Vagina (tissue), 2 donors: Measurements from ENCODE around the gene NCKAP5L.

Source experiments
- POLR2AphosphoS5 ChIP-seq, 2 donors: sonication (generic); formaldehyde crosslinking; IDR thresholded peaks; one replicate each; pipeline ENCODE4 v1.9.0; 2017; ENCODE audit warnings: antibody characterized with exemption in 2 of 2, mild to moderate bottlenecking in 2 of 2, low read depth in 1 of 2; ENCODE audit not compliant: insufficient read depth in 1 of 2
- TF ChIP-seq, protein P1 (sequence below), 3 experiments: fragments of 450-650 bp in 2 of 3; fragments of 200-600 bp in 1 of 3; sonication (generic) in 1 of 3; IDR thresholded peaks; one replicate each; pipeline ENCODE4 v1.5.1; 2017 to 2019; ENCODE audit warnings: antibody characterized with exemption in 3 of 3, mild to moderate bottlenecking in 2 of 3, moderate library complexity in 2 of 3

DNA sequence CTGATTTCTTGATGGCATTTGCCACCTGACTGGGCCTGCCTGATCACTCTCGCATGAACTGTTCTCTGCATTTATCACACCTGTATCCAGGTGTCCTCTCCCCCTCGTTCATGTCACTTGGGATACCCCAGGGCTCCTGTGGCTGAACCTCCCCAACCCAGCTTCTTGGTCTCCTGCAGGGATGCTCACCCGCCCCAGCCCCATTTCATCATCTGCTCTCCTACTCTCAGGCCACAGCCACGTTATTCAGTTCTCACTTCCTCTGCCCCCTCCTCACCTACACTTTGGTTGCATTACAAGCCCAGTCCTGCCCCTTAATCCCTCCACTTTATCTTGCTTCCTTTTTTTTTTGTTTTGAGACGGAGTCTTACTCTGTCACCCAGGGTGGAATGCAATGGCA, 51.4 kb downstream of the NCKAP5L start:
- TF ChIP-seq, protein P1, sequence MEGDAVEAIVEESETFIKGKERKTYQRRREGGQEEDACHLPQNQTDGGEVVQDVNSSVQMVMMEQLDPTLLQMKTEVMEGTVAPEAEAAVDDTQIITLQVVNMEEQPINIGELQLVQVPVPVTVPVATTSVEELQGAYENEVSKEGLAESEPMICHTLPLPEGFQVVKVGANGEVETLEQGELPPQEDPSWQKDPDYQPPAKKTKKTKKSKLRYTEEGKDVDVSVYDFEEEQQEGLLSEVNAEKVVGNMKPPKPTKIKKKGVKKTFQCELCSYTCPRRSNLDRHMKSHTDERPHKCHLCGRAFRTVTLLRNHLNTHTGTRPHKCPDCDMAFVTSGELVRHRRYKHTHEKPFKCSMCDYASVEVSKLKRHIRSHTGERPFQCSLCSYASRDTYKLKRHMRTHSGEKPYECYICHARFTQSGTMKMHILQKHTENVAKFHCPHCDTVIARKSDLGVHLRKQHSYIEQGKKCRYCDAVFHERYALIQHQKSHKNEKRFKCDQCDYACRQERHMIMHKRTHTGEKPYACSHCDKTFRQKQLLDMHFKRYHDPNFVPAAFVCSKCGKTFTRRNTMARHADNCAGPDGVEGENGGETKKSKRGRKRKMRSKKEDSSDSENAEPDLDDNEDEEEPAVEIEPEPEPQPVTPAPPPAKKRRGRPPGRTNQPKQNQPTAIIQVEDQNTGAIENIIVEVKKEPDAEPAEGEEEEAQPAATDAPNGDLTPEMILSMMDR (IDR thresholded peaks at IDR 0.05) = no peak
- TF ChIP-seq POLR2AphosphoS5 (IDR thresholded peaks at IDR 0.05; ENCODE audit: insufficient read depth in 1 of 2, low read depth in 1 of 2) = no peak
